Stomach (tissue), 9 donors: ENCODE results near the gene PP2D1. TPM values are rescaled to one million over a fixed set of nuclear protein-coding genes. Genes with fewer than 3 reads are reported as not detected.
A peak's percentile ranks its signal among the peaks of the same experiment; 100 is the strongest.

Source experiments
- DNase-seq, 2 donors: peaks; one replicate each; pipeline versions ENCODE4 v3.0.0 to v3.0.0-alpha.2; 2013 to 2019
- H3K27ac ChIP-seq, 5 donors: fragments of 200-600 bp in 4 of 5; sonication (generic) in 4 of 5; one replicate each; pipeline ENCODE4 v1.5.1; 2013 to 2019; ENCODE audit warnings: mild to moderate bottlenecking in 1 of 5, moderate library complexity in 1 of 5
- H3K27me3 ChIP-seq, 3 donors: fragments of 200-600 bp; sonication (generic); one replicate each; pipeline ENCODE4 v1.5.1; 2017 to 2019; ENCODE audit warnings: mixed run types in 1 of 3
- H3K36me3 ChIP-seq, 4 donors: fragments of 200-600 bp; sonication (generic); 1 replicate in 3 of 4; 2 replicates in 1 of 4; pipeline ENCODE4 v1.5.1; 2016 to 2019
- H3K4me1 ChIP-seq, 4 donors: fragments of 200-600 bp; sonication (generic); one replicate each; pipeline ENCODE4 v1.5.1; 2016 to 2019
- H3K4me3 ChIP-seq, 4 donors: fragments of 200-600 bp; sonication (generic) in 3 of 4; one replicate each; pipeline ENCODE4 v1.5.1; 2016 to 2019; ENCODE audit warnings: mild to moderate bottlenecking in 1 of 4
- H3K9me3 ChIP-seq, 4 donors: fragments of 200-600 bp; sonication (generic); one replicate each; pipeline ENCODE4 v1.5.1; 2016 to 2019
- EP300 ChIP-seq: sonication (generic); formaldehyde crosslinking; IDR thresholded peaks from one replicate; pipeline ENCODE4 v1.6.1; 2017; ENCODE audit warnings: antibody characterized with exemption
- POLR2A ChIP-seq, 4 donors: fragments of 450-650 bp; IDR thresholded peaks; one replicate each; pipeline ENCODE4 v1.6.1; 2016; ENCODE audit warnings: antibody characterized with exemption in 4 of 4, control low read depth in 2 of 4, mild to moderate bottlenecking in 1 of 4, moderate library complexity in 1 of 4
- POLR2AphosphoS5 ChIP-seq, 3 donors: sonication (generic); formaldehyde crosslinking; IDR thresholded peaks; one replicate each; pipeline ENCODE4 v1.6.1; 2016; ENCODE audit warnings: antibody characterized with exemption in 3 of 3
- WGBS, 5 donors: extraction: QIAGEN DNeasy Blood & Tissue Kit in 3 of 5; methylation state at CpG; one replicate each; pipeline versions ENCODE4 v1.1.5 to v1.1.7; 2013 to 2018; 5-methylcytosine and 5-hydroxymethylcytosine counted together
- intact Hi-C: fragments of 100-400 bp; cut with DNase I; formaldehyde crosslinking; loops from one replicate; pipeline ENCODE4 v1.15.1; 2023; ENCODE audit warnings: low total_unique reads
- polyA plus RNA-seq, 3 donors: library from polyadenylated mRNA; stranded (reverse); fragments of 200-250 nt; gene quantifications; one replicate each; pipeline ENCODE4 v1.2.3, GENCODE V29; 2013
- total RNA-seq, 5 donors: library from RNA; depleted of rRNA; stranded (reverse); fragments of >200 nt; gene quantifications; one replicate each; pipeline versions ENCODE4 v1.1.0 to v1.2.3, GENCODE V29; 2014 to 2016
- TF ChIP-seq, protein P1 (sequence below), 7 experiments: fragments of 450-650 bp in 4 of 7; fragments of 200-600 bp in 3 of 7; sonication (generic) in 3 of 7; IDR thresholded peaks; one replicate each; pipeline ENCODE4 v1.5.1; 2016 to 2019; ENCODE audit warnings: antibody characterized with exemption in 7 of 7, control low read depth in 2 of 7, mild to moderate bottlenecking in 1 of 7
- donor health status: healthy with polysubstance abuse.
- donor health status: Bipolar disorder and iron deficiency.
- donor health status: healthy.

Gene PP2D1
- total and polyA plus RNA-seq, 8 donors: not detected

DNA sequence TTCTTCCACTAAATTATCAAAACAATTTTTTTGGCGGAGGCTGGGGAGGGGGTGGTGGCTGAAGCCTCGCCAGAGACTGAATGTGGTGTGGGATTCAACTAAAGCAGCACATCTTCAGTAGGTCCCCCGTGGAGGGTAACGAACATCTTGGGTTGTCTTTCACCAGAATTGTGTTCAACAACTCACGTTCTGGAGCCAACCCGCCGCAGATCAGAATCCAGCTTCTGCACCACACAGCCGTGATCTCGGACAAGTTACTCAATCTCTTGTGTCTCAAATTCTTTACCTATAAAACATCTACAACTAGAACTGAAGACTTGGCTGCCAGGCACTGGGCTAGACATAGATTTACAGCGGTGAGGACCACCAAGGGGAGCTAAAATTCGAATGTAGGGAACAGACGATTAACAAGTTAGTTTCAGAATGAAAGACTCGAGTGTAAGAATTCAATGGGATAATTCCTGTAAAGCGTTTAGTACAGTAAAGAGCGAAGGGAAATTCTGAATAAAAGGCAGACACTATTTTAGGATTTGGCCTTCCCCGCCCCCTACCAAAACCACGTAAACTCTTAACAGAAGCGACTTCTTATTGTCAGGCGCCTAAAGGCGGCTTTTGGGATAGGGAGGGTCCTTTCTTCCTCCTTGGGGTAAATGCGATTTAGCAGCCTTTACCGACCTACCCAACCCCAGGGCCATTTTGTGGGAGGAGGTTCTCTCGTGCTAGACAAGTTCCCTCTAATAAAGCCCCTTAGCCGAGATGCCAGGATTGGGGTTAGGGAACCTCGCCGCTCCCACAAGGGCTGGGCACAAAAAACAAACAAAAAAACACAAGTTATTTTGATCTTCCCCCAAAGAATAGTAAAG lies 65.9 kb downstream of the PP2D1 start:
- intact Hi-C loops: loop anchor here (10.0 kb wide), 1 partner anchor 51 kb away; no protein-coding TSS in a partner anchor
- WGBS, 5 donors: 36 to 54% (median 38%) methylated on average over 25 to 26 of the region's 26 CpGs

DNA sequence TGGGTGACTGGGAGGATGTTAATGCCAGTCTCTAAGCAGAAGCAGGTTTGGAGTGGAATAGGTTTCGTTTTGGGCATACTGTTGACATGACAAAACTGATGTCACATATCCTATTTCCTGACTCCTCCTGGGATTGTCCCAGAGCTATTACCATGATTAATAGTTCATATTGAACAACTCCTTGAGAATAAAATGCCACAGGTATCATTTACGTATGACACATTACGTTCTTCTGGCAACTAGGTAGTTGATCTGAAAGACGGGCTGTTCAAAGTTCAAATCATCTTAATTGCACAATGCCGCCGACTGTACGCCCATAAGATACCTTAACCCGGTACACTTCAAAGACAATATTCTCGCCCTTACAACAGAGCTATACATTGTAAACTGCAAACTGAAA lies 66.5 kb downstream of the PP2D1 start:
- intact Hi-C loops: loop anchor here (10.0 kb wide), 1 partner anchor 51 kb away; no protein-coding TSS in a partner anchor

More for the DNA sequence above, 65.9 kb downstream of the PP2D1 start:
- peaks cover 23 to 41% (median 34%) of the 10 kb centered on the region in 4 donors for H3K4me1 ChIP-seq
- H3K27ac ChIP-seq: peak overlapping the region; percentile 98 to 100 (median 99)
- peaks cover 0 to 9% (median 6%) of the 10 kb centered on the region in 4 donors for H3K36me3 ChIP-seq
- peak overlapping the region; percentile 89 to 98 (median 96) for H3K4me3 ChIP-seq
- peak in 1 of 2 donors; percentile 22 for DNase-seq
- TF ChIP-seq EP300: no peak
- TF ChIP-seq, protein P1, sequence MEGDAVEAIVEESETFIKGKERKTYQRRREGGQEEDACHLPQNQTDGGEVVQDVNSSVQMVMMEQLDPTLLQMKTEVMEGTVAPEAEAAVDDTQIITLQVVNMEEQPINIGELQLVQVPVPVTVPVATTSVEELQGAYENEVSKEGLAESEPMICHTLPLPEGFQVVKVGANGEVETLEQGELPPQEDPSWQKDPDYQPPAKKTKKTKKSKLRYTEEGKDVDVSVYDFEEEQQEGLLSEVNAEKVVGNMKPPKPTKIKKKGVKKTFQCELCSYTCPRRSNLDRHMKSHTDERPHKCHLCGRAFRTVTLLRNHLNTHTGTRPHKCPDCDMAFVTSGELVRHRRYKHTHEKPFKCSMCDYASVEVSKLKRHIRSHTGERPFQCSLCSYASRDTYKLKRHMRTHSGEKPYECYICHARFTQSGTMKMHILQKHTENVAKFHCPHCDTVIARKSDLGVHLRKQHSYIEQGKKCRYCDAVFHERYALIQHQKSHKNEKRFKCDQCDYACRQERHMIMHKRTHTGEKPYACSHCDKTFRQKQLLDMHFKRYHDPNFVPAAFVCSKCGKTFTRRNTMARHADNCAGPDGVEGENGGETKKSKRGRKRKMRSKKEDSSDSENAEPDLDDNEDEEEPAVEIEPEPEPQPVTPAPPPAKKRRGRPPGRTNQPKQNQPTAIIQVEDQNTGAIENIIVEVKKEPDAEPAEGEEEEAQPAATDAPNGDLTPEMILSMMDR (IDR thresholded peaks at IDR 0.05): no peak
- no peak for TF ChIP-seq POLR2A (IDR thresholded peaks at IDR 0.05)
- no peak for TF ChIP-seq POLR2AphosphoS5 (IDR thresholded peaks at IDR 0.05)
- no peaks in the 10 kb centered on the region for H3K27me3 ChIP-seq
- H3K9me3 ChIP-seq: no peaks in the 10 kb centered on the region

DNA sequence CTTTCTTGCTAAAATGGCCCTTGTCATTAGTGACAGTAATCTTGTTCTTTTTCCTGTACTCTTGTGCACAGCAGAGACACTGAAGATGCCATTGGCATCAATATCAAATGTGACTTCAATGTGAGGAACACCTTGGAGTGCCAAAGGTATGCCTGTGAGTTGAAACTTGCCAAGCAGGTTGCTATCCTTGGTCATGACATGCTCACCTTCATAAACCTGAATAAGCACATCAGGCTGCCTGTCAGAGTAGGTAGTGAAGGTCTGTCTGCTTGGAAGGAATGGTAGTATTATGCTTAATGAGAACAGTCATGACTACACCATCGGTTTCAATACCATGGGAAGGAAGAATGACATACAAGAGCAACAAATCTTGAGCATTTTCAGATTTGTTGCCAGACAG lies 71.4 kb downstream of the PP2D1 start:
- 77 to 91% (median 87%) methylated on average over 1 of the region's 1 CpG for WGBS, 5 donors
- intact Hi-C loops: loop anchor here (10.0 kb wide), 1 partner anchor 46 kb away; no protein-coding TSS in a partner anchor
- no peak overlapping the region for H3K27ac ChIP-seq
- H3K36me3 ChIP-seq: no peaks in the 10 kb centered on the region
- H3K27me3 ChIP-seq: no peaks in the 10 kb centered on the region
- DNase-seq: no peak
- TF ChIP-seq, protein P1 (IDR thresholded peaks at IDR 0.05): no peak
- no peak for TF ChIP-seq POLR2A (IDR thresholded peaks at IDR 0.05)
- no peak for TF ChIP-seq EP300
- TF ChIP-seq POLR2AphosphoS5 (IDR thresholded peaks at IDR 0.05): no peak
- H3K4me3 ChIP-seq: no peak overlapping the region
- peaks cover 0 to 1% (median 0%) of the 10 kb centered on the region in 4 donors for H3K4me1 ChIP-seq
- no peaks in the 10 kb centered on the region for H3K9me3 ChIP-seq

More for the DNA sequence above, 66.5 kb downstream of the PP2D1 start:
- Histone ChIP-seq H3K36me3 (peaks cover 0 to 2% (median 1%) of the 10 kb centered on the region in 4 donors), H3K27me3 (no peaks in the 10 kb centered on the region), H3K4me3 (peak overlapping the region in 1 of 4 donors; percentile 98), H3K4me1 (peaks cover 23 to 34% (median 29%) of the 10 kb centered on the region in 4 donors), H3K9me3 (no peaks in the 10 kb centered on the region), H3K27ac (no peak overlapping the region)
- TF ChIP-seq EP300 (no peak), POLR2A (IDR thresholded peaks at IDR 0.05) (no peak), POLR2AphosphoS5 (IDR thresholded peaks at IDR 0.05) (no peak)
- TF ChIP-seq, protein P1 (IDR thresholded peaks at IDR 0.05): no peak
- WGBS, 5 donors: 81 to 98% (median 90%) methylated on average over 9 of the region's 9 CpGs
- DNase-seq: peak in 1 of 2 donors; percentile 23

DNA sequence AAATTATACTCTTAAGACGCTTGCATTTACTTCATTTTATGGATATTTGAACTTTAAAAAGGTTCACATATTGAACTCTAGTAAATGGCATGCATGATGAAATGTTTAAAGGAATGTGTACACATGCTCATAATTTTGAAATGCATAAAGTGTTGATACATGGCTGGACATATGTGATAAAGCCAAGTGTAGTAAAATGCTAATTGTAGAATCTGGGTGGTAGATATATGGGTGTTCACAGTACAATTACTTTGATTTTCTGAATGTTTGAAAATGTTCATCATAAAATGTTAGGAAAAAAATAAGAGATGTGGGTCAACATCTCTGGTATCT lies 73.8 kb downstream of the PP2D1 start:
- Histone ChIP-seq H3K27ac (no peak overlapping the region), H3K4me3 (no peak overlapping the region), H3K36me3 (no peaks in the 10 kb centered on the region), H3K27me3 (peaks cover 0 to 6% (median 0%) of the 10 kb centered on the region in 3 donors), H3K4me1 (no peaks in the 10 kb centered on the region), H3K9me3 (no peaks in the 10 kb centered on the region)
- no peak for DNase-seq
- intact Hi-C loops: no loop called here
- WGBS, 5 donors: 84 to 96% (median 92%) methylated on average over 1 of the region's 1 CpG
- no peak for TF ChIP-seq EP300
- TF ChIP-seq POLR2A (IDR thresholded peaks at IDR 0.05): no peak
- TF ChIP-seq POLR2AphosphoS5 (IDR thresholded peaks at IDR 0.05): no peak
- TF ChIP-seq, protein P1 (IDR thresholded peaks at IDR 0.05): no peak
